ENCODE measurements around the gene SLBP.

SLBP gene

GRCh38 chr4:1757836-1758235, 45.7 kb upstream of the SLBP start:
- H3K27ac ChIP-seq, result no peak overlapping the region
- TF ChIP-seq, protein P1, sequence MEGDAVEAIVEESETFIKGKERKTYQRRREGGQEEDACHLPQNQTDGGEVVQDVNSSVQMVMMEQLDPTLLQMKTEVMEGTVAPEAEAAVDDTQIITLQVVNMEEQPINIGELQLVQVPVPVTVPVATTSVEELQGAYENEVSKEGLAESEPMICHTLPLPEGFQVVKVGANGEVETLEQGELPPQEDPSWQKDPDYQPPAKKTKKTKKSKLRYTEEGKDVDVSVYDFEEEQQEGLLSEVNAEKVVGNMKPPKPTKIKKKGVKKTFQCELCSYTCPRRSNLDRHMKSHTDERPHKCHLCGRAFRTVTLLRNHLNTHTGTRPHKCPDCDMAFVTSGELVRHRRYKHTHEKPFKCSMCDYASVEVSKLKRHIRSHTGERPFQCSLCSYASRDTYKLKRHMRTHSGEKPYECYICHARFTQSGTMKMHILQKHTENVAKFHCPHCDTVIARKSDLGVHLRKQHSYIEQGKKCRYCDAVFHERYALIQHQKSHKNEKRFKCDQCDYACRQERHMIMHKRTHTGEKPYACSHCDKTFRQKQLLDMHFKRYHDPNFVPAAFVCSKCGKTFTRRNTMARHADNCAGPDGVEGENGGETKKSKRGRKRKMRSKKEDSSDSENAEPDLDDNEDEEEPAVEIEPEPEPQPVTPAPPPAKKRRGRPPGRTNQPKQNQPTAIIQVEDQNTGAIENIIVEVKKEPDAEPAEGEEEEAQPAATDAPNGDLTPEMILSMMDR (conservative IDR thresholded peaks at IDR 0.05), result no peak
- TF ChIP-seq ZFX (IDR thresholded peaks at IDR 0.05), result no peak

DNA sequence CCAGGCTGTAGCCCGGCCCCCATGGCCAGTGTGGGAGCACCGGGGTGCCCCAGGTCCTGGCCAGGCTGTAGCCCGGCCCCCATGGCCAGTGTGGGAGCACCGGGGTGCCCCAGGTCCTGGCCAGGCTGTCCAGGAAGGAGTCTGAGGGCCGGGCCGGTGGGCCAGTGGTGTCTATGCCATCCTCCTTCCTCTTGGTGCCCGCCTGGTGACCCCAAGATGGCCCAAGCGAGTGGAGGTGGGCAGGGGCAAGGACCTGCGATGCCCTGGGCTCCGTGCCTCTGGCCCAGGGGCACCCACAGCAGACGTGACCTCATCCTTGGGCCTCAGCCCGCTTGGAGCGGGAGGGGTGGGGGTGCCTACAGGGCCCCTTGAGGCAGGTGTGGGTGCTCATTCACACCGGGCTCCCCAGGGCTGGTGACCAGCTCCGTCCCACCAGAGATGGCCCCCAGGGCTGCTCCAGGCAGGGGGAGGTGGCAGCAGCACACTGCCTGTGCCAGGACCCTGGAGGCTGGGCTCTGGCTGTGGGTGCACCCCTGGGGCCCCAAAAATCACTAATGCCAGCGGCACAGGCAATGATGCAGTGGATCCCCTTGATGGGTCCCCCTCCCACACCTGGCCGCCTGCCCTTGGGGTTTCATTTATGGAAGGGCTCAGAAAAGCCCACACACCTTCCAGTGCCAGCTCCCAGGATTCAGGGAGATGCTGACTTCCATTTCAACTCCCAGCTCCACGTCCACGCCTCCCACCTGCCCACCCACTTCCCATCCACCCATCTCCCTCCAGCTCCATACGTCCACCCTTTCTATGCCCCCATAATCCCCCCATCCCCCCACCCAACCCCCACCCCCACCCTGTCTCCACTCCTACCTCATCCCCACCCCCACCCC, 45.0 kb upstream of the SLBP start:
- H3K27ac ChIP-seq, result no peak overlapping the region
- TF ChIP-seq ZFX (IDR thresholded peaks at IDR 0.05), result no peak
- TF ChIP-seq, protein P1 (conservative IDR thresholded peaks at IDR 0.05), result no peak

GRCh38 chr4:1756079-1756478, 44.0 kb upstream of the SLBP start:
- H3K27ac ChIP-seq, result no peak overlapping the region
- TF ChIP-seq, protein P1 (conservative IDR thresholded peaks at IDR 0.05), result no peak
- no peak for TF ChIP-seq ZFX (IDR thresholded peaks at IDR 0.05)

DNA sequence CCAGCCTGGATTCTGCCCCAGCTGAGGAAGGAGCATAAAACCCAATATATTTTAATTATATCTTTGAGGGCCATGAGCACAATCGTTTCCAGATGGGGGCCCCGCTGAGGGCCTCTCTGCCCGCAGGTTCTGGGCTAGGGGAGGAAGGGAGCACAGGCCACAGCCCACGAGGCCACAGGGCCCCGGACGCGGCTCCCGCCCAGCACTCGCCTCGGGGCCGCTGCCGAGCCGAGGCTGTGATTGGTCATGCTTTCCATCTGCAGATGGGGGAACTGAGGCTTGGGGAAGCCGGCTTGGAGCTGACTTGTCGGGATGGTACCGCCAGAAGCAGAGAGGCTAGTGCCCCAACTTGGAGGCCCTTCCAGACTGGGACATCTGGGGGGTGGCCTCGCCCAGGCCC, 43.2 kb upstream of the SLBP start:
- TF ChIP-seq ZFX (IDR thresholded peaks at IDR 0.05), result no peak
- TF ChIP-seq, protein P1 (conservative IDR thresholded peaks at IDR 0.05), result no peak
- H3K27ac ChIP-seq, result no peak overlapping the region

DNA sequence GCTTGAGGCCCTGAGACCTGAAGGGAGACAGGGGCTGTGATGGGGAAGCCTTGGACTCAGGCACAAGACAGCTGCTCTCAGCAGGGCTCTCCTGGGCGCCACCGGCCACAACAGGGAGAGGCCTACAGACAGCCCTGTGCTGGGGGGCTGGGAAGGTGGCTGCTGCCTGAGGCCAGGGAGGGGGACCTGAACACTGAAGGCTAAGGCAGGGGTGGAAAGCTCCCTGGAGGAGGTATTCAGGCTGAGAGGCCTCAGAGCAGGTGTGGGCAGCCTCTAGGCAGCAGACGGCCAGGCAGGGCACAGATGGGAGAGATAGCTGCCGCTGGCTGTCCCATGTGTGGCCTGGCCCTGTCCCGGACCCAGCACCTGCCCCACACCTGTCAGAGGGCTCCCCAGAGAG, 42.2 kb upstream of the SLBP start:
- H3K27ac ChIP-seq, result no peak overlapping the region
- TF ChIP-seq ZFX (IDR thresholded peaks at IDR 0.05), result no peak
- TF ChIP-seq, protein P1 (conservative IDR thresholded peaks at IDR 0.05), result no peak

- H3K27ac ChIP-seq, result no peak overlapping the region
- no peak for TF ChIP-seq ZFX (IDR thresholded peaks at IDR 0.05)
- TF ChIP-seq, protein P1 (conservative IDR thresholded peaks at IDR 0.05), result no peak
Observed at GRCh38 chr4:1753697-1754311, 41.7 kb upstream of the SLBP start.

GRCh38 chr4:1753294-1753696, 41.2 kb upstream of the SLBP start:
- TF ChIP-seq, protein P1 (conservative IDR thresholded peaks at IDR 0.05), result no peak
- no peak for TF ChIP-seq ZFX (IDR thresholded peaks at IDR 0.05)
- H3K27ac ChIP-seq, result no peak overlapping the region
